Endothelial cell of umbilical vein (primary cell): Measurements from ENCODE around the gene BCL2. TPM values are rescaled to one million over a fixed set of nuclear protein-coding genes. Genes with fewer than 3 reads are reported as not detected.

Experiments used
- BruUV-seq: library from RNA; stranded (reverse); fragments of 400-500 nt; replicated peaks from 2 replicates; lab custom pipeline; 2021; lab: Mats Ljungman, UMichigan
- CTCF ChIA-PET: fragments of 300-600, 350-600 bp; sonication (Branson Sonifier 250); formaldehyde crosslinking; loops from one replicate; lab custom pipeline; 2021; ENCODE audit warnings: antibody characterized with exemption, inconsistent platforms; lab: Charles Lee
- POLR2A ChIA-PET: fragments of 300-600, 350-600 bp; sonication (Branson Sonifier 250); formaldehyde crosslinking; loops from one replicate; lab custom pipeline; 2021; ENCODE audit warnings: antibody characterized with exemption, inconsistent platforms; lab: Charles Lee
- DNase-seq: peaks from one replicate; pipeline ENCODE4 v3.0.0-alpha.2; 2011; ENCODE audit warnings: low read depth, low spot score
- FAIRE-seq: peaks from 2 replicates; lab custom pipeline; 2011; peaks lifted over from hg19 to GRCh38; lab: Jason Lieb, UNC
- H2AFZ ChIP-seq: 2 replicates; pipeline ENCODE4 v1.6.0; 2012; ENCODE audit warnings: low read depth, low read length, control low read depth, inconsistent platforms
- H3K27ac ChIP-seq: 2 replicates; pipeline ENCODE4 v1.5.1; 2011; ENCODE audit warnings: low read depth, mild to moderate bottlenecking, control low read depth, low read length, moderate library complexity; ENCODE audit not compliant: insufficient read depth
- H3K27me3 ChIP-seq, 2 experiments: 2 replicates each; pipeline versions ENCODE4 v1.6.0 to v1.6.1; 2011; ENCODE audit warnings: low read length in 2 of 2, mixed read lengths in 1 of 2; ENCODE audit not compliant: control insufficient read depth in 2 of 2, insufficient read depth in 2 of 2
- H3K36me3 ChIP-seq, 2 experiments: 2 replicates in 1 of 2; 3 replicates in 1 of 2; pipeline ENCODE4 v1.5.1; 2011; ENCODE audit warnings: low read length in 2 of 2, mild to moderate bottlenecking in 1 of 2, moderate library complexity in 1 of 2; ENCODE audit not compliant: control insufficient read depth in 2 of 2, insufficient read depth in 2 of 2; ENCODE audit errors: extremely low read depth in 1 of 2
- H3K4me1 ChIP-seq: 3 replicates; pipeline ENCODE4 v1.5.1; 2011; ENCODE audit warnings: mild to moderate bottlenecking, low read length; ENCODE audit not compliant: control insufficient read depth, insufficient read depth; ENCODE audit errors: extremely low read depth
- H3K4me2 ChIP-seq: 2 replicates; pipeline ENCODE4 v1.6.1; 2011; ENCODE audit warnings: low read length, control low read depth, mixed read lengths; ENCODE audit not compliant: insufficient read depth
- H3K4me3 ChIP-seq, 3 experiments: fragments of 200-600 bp in 1 of 3; sonication (generic), shearing (Covaris generic) in 1 of 3; replicated peaks in 1 of 3; 2 replicates each; pipeline ENCODE4 v1.5.1; 2011 to 2016; ENCODE audit warnings: control low read depth in 3 of 3, low read length in 3 of 3, mild to moderate bottlenecking in 2 of 3, inconsistent platforms in 1 of 3, low read depth in 1 of 3, moderate library complexity in 1 of 3; ENCODE audit not compliant: insufficient read depth in 1 of 3
- H3K79me2 ChIP-seq: 2 replicates; pipeline ENCODE4 v1.6.0; 2012; ENCODE audit warnings: low read length, inconsistent platforms; ENCODE audit not compliant: control insufficient read depth, insufficient read depth
- H3K9ac ChIP-seq: replicated peaks from 2 replicates; pipeline ENCODE3; 2011; ENCODE audit warnings: low read length, control low read depth; ENCODE audit not compliant: insufficient read depth; ENCODE audit errors: extremely low read depth
- H3K9me1 ChIP-seq: replicated peaks from 3 replicates; pipeline ENCODE4 v1.6.0; 2011; ENCODE audit warnings: mild to moderate bottlenecking, low read length; ENCODE audit not compliant: control insufficient read depth, insufficient read depth; ENCODE audit errors: extremely low read depth
- H3K9me3 ChIP-seq: replicated peaks from 2 replicates; pipeline ENCODE4 v1.5.1; 2012; ENCODE audit warnings: low read length, inconsistent platforms; ENCODE audit not compliant: control insufficient read depth, insufficient read depth
- H4K20me1 ChIP-seq: replicated peaks from 2 replicates; pipeline ENCODE3; 2011; ENCODE audit warnings: mild to moderate bottlenecking, low read length; ENCODE audit not compliant: control insufficient read depth, insufficient read depth; ENCODE audit errors: extremely low read depth
- EZH2 ChIP-seq: IDR thresholded peaks from 2 replicates; pipeline ENCODE4 v1.6.1; 2012; ENCODE audit warnings: borderline replicate concordance, low read depth, mild to moderate bottlenecking, moderate library complexity, low read length, inconsistent platforms; ENCODE audit not compliant: severe bottlenecking
- FOS ChIP-seq: IDR thresholded peaks from 2 replicates; pipeline ENCODE4 v1.6.1; 2011; ENCODE audit warnings: mild to moderate bottlenecking, low read length, moderate library complexity, borderline replicate concordance; ENCODE audit not compliant: insufficient read depth
- GATA2 ChIP-seq: IDR thresholded peaks from 2 replicates; pipeline ENCODE4 v1.7.0; 2011; ENCODE audit warnings: low read depth, mild to moderate bottlenecking, moderate library complexity, mixed read lengths, low read length; ENCODE audit not compliant: insufficient read length, insufficient read depth
- JUN ChIP-seq: IDR thresholded peaks from 2 replicates; pipeline ENCODE4 v1.6.1; 2011; ENCODE audit warnings: borderline replicate concordance, low read depth; ENCODE audit not compliant: insufficient read length, insufficient read depth
- MAX ChIP-seq: IDR thresholded peaks from 2 replicates; pipeline ENCODE4 v1.6.1; 2011; ENCODE audit not compliant: insufficient read depth, insufficient read length
- MYC ChIP-seq: IDR thresholded peaks from one replicate; pipeline ENCODE4 v1.6.1; 2011; ENCODE audit warnings: mild to moderate bottlenecking, low read depth, low read length
- POLR2A ChIP-seq: IDR thresholded peaks from 2 replicates; pipeline ENCODE4 v1.6.1; 2012; ENCODE audit warnings: low read depth, mild to moderate bottlenecking, control low read depth, low read length
- POLR2AphosphoS5 ChIP-seq: IDR thresholded peaks from 2 replicates; pipeline ENCODE4 v1.6.1; 2012; ENCODE audit warnings: low read depth, mild to moderate bottlenecking, control low read depth, low read length, moderate library complexity; ENCODE audit not compliant: insufficient read depth
- dilution Hi-C: fragments of 300-500 bp; cut with MboI; formaldehyde crosslinking; loops from one replicate; pipeline ENCODE4 v1.15.0; 2019; ENCODE audit warnings: low sequenced_read_pairs; ENCODE audit not compliant: extremely low pct_ligation_motif_present
- intact Hi-C: fragments of 100-400 bp; cut with micrococcal nuclease; formaldehyde crosslinking; loops from one replicate; pipeline ENCODE4 v1.10.0; 2022
- polyA plus RNA-seq, 4 experiments: library from polyadenylated mRNA; depleted of rRNA in 3 of 4; stranded (reverse) in 3 of 4; unstranded in 1 of 4; fragments of >200 nt; gene quantifications; 2 replicates each; pipeline versions ENCODE4 v1.2.1 to v1.2.3, GENCODE V29; 2011 to 2012; ENCODE audit warnings: missing spikeins in 1 of 4
- total RNA-seq: library from RNA; stranded (reverse); gene quantifications from 2 replicates; pipeline ENCODE4 v1.2.3, GENCODE V29; 2021
- TF ChIP-seq, protein P1 (sequence below), 2 donors: IDR thresholded peaks; 1 replicate in 1 of 2; 2 replicates in 1 of 2; pipeline ENCODE4 v1.5.1; 2011; ENCODE audit warnings: low read length in 2 of 2, mild to moderate bottlenecking in 2 of 2, moderate library complexity in 2 of 2, control low read depth in 1 of 2, inconsistent platforms in 1 of 2, low read depth in 1 of 2; ENCODE audit not compliant: insufficient read depth in 1 of 2; ENCODE audit errors: extremely low read depth in 1 of 2

BCL2 gene
- total and polyA plus RNA-seq, 2 donors (not counting 3 experiments of a cell fraction or from before 2014, with no cell fraction given), result 0.35 to 5.0 TPM

DNA sequence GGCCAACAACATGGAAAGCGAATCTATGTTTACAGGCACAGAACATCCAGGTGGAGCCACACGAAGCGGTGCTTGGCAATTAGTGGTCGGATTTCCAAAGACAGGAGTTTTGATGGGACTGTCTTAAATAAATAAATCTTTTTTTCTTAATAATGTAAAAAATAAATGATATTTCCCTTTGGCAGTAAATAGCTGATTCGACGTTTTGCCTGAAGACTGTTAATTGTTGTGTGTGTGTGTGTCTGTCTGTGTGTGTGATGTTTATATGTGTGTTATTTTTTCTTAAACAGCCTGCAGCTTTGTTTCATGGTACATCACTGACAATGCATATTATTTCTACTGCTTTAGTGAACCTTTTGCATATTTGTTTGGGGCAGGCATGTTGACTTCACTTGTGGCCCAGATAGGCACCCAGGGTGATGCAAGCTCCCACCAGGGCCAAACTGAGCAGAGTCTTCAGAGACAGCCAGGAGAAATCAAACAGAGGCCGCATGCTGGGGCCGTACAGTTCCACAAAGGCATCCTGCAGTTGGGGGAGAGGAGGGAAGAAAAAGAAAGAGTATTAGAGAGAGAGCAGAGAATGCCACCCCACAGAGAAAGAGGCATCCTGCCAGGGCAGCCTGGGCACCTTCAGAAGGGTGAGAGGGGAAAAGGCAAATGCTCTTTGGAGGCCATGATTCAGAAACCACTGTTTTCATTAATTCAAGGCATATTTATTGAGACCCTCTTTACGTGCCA lies 191.2 kb downstream of the BCL2 start:
- Histone ChIP-seq H3K27me3 (peaks cover 0 to 4% of the 10 kb centered on the region in 2 experiments), H3K27ac (no peak overlapping the region), H2AFZ (no peak overlapping the region), H3K9me3 (no peaks in the 10 kb centered on the region), H4K20me1 (no peaks in the 10 kb centered on the region), H3K9me1 (no peaks in the 10 kb centered on the region), H3K4me3 (no peak overlapping the region), H3K4me2 (no peak overlapping the region), H3K36me3 (no peaks in the 10 kb centered on the region), H3K79me2 (no peaks in the 10 kb centered on the region), H3K9ac (no peak overlapping the region), H3K4me1 (no peaks in the 10 kb centered on the region)
- TF ChIP-seq EZH2, result no peak
- TF ChIP-seq, protein P1, sequence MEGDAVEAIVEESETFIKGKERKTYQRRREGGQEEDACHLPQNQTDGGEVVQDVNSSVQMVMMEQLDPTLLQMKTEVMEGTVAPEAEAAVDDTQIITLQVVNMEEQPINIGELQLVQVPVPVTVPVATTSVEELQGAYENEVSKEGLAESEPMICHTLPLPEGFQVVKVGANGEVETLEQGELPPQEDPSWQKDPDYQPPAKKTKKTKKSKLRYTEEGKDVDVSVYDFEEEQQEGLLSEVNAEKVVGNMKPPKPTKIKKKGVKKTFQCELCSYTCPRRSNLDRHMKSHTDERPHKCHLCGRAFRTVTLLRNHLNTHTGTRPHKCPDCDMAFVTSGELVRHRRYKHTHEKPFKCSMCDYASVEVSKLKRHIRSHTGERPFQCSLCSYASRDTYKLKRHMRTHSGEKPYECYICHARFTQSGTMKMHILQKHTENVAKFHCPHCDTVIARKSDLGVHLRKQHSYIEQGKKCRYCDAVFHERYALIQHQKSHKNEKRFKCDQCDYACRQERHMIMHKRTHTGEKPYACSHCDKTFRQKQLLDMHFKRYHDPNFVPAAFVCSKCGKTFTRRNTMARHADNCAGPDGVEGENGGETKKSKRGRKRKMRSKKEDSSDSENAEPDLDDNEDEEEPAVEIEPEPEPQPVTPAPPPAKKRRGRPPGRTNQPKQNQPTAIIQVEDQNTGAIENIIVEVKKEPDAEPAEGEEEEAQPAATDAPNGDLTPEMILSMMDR (IDR thresholded peaks at IDR 0.05; ENCODE audit: extremely low read depth in 1 of 2, insufficient read depth in 1 of 2, low read depth in 1 of 2, low read length in 2 of 2), result no peak
- TF ChIP-seq MYC, result no peak
- TF ChIP-seq POLR2AphosphoS5, result no peak
- TF ChIP-seq GATA2, result no peak
- TF ChIP-seq MAX, result no peak
- TF ChIP-seq JUN, result no peak
- TF ChIP-seq FOS, result no peak
- no peak for TF ChIP-seq POLR2A
- dilution Hi-C loops (no loop called here), intact Hi-C loops (no loop called here)
- ChIA-PET CTCF (interaction anchor here (0.7 to 7.8 kb wide), 5 partner anchors 26 to 311 kb away, joined by 3 to 96 read pairs (median 9); partner anchors contain the start of gene BCL2), POLR2A (no interaction called here)
- no TSS peak for BruUV-seq
- FAIRE-seq, result no peak
- no peak for DNase-seq
